ENCODE data around the gene PODNL1.

PODNL1 gene

GRCh38 chr19:13979686-13980085, 41.5 kb upstream of the PODNL1 start:
- ChIA-PET CTCF (interaction anchor here (1.0 kb wide), 1 partner anchor 169 kb away, joined by 3 read pairs; no protein-coding TSS in a partner anchor), POLR2A (no interaction called here)
- no peak for TF ChIP-seq ZNF214 (tag by site-specific recombination; IDR thresholded peaks at IDR 0.05; ENCODE audit: borderline replicate concordance)
- TF ChIP-seq ZNF132 (tag by site-specific recombination; IDR thresholded peaks at IDR 0.05; ENCODE audit: borderline replicate concordance), result no peak
- TF ChIP-seq ZNF184 (tag by site-specific recombination; IDR thresholded peaks at IDR 0.05), result no peak
- H3K4me1 ChIP-seq (ENCODE audit: control insufficient read depth, insufficient read depth, low read length), result no peaks in the 10 kb centered on the region
- no peak overlapping the region for H3K4me3 ChIP-seq (ENCODE audit: low read depth, low read length)
- no peaks in the 10 kb centered on the region for H3K9me3 ChIP-seq (ENCODE audit: control insufficient read depth, insufficient read depth, low read depth, low read length)
- H3K27ac ChIP-seq (ENCODE audit: extremely low read depth, low read depth, low read length), result no peak overlapping the region
- H3K36me3 ChIP-seq (ENCODE audit: control insufficient read depth in 2 of 2, insufficient read depth in 1 of 2, low read length in 2 of 2), result peaks cover 7 to 56% of the 10 kb centered on the region in 2 experiments; a peak in 2 of 3 replicates

GRCh38 chr19:13979244-13979615, 41.0 kb upstream of the PODNL1 start:
- H3K27ac ChIP-seq (ENCODE audit: extremely low read depth, low read depth, low read length), result no peak overlapping the region
- no peaks in the 10 kb centered on the region; the same call in 1 of the 2 replicates for H3K4me1 ChIP-seq (ENCODE audit: control insufficient read depth, insufficient read depth, low read length)
- H3K4me3 ChIP-seq (ENCODE audit: low read depth, low read length), result no peak overlapping the region
- ChIA-PET POLR2A (interaction anchor here (1.3 kb wide), 1 partner anchor 27 kb away, joined by 5 read pairs; the partner anchor contains the start of gene RFX1), CTCF (interaction anchor here (1.0 kb wide), 1 partner anchor 169 kb away, joined by 3 read pairs; no protein-coding TSS in a partner anchor)
- peaks cover 7 to 60% of the 10 kb centered on the region in 2 experiments; a peak in 2 of 3 replicates for H3K36me3 ChIP-seq (ENCODE audit: control insufficient read depth in 2 of 2, insufficient read depth in 1 of 2, low read length in 2 of 2)
- TF ChIP-seq ZIC2 (tag by site-specific recombination; IDR thresholded peaks at IDR 0.05) (no peak), ZNF596 (tag by site-specific recombination; IDR thresholded peaks at IDR 0.05) (no peak), ZNF426 (tag by site-specific recombination; IDR thresholded peaks at IDR 0.05) (no peak), ZNF624 (tag by site-specific recombination; IDR thresholded peaks at IDR 0.05) (no peak), ZNF239 (tag by site-specific recombination; IDR thresholded peaks at IDR 0.05) (no peak), HOXA7 (CRISPR knock-in tag; IDR thresholded peaks at IDR 0.05; ENCODE audit: borderline replicate concordance) (no peak), ZNF112 (tag by site-specific recombination; IDR thresholded peaks at IDR 0.05) (no peak), ZNF768 (tag by site-specific recombination; IDR thresholded peaks at IDR 0.05) (no peak), HOXD13 (CRISPR knock-in tag; IDR thresholded peaks at IDR 0.05; ENCODE audit: borderline replicate concordance) (no peak), MZF1 (tag by site-specific recombination; IDR thresholded peaks at IDR 0.05; ENCODE audit: borderline replicate concordance) (no peak), ZNF837 (tag by site-specific recombination; IDR thresholded peaks at IDR 0.05) (no peak), SP2 (tag by site-specific recombination; IDR thresholded peaks at IDR 0.05) (no peak)
- TF ChIP-seq, protein P1, sequence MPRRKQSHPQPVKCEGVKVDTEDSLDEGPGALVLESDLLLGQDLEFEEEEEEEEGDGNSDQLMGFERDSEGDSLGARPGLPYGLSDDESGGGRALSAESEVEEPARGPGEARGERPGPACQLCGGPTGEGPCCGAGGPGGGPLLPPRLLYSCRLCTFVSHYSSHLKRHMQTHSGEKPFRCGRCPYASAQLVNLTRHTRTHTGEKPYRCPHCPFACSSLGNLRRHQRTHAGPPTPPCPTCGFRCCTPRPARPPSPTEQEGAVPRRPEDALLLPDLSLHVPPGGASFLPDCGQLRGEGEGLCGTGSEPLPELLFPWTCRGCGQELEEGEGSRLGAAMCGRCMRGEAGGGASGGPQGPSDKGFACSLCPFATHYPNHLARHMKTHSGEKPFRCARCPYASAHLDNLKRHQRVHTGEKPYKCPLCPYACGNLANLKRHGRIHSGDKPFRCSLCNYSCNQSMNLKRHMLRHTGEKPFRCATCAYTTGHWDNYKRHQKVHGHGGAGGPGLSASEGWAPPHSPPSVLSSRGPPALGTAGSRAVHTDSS (tag by site-specific recombination; IDR thresholded peaks at IDR 0.05), result no peak
- TF ChIP-seq, protein P2, sequence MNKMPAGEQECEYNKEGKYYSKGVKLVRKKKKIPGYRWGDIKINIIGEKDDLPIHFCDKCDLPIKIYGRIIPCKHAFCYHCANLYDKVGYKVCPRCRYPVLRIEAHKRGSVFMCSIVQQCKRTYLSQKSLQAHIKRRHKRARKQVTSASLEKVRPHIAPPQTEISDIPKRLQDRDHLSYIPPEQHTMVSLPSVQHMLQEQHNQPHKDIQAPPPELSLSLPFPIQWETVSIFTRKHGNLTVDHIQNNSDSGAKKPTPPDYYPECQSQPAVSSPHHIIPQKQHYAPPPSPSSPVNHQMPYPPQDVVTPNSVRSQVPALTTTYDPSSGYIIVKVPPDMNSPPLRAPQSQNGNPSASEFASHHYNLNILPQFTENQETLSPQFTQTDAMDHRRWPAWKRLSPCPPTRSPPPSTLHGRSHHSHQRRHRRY (tag by site-specific recombination; IDR thresholded peaks at IDR 0.05), result no peak
- TF ChIP-seq, protein P3, sequence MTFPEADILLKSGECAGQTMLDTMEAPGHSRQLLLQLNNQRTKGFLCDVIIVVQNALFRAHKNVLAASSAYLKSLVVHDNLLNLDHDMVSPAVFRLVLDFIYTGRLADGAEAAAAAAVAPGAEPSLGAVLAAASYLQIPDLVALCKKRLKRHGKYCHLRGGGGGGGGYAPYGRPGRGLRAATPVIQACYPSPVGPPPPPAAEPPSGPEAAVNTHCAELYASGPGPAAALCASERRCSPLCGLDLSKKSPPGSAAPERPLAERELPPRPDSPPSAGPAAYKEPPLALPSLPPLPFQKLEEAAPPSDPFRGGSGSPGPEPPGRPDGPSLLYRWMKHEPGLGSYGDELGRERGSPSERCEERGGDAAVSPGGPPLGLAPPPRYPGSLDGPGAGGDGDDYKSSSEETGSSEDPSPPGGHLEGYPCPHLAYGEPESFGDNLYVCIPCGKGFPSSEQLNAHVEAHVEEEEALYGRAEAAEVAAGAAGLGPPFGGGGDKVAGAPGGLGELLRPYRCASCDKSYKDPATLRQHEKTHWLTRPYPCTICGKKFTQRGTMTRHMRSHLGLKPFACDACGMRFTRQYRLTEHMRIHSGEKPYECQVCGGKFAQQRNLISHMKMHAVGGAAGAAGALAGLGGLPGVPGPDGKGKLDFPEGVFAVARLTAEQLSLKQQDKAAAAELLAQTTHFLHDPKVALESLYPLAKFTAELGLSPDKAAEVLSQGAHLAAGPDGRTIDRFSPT (tag by site-specific recombination; IDR thresholded peaks at IDR 0.05), result no peak
- no peaks in the 10 kb centered on the region for H3K9me3 ChIP-seq (ENCODE audit: control insufficient read depth, insufficient read depth, low read depth, low read length)

Measured in HEK293 (cell line).